GM19351 (cell line): ENCODE measurements around the gene LCE3A.
"Not testable (repeated sequence)": the region's sequence is repeated elsewhere in the genome, so short reads cannot be mapped to it uniquely, and the experiment has no call there.

Source experiments
- ATAC-seq: cut with Tn5 transposase; IDR thresholded peaks from one replicate; pipeline ENCODE4 v1.9.1; 2021; ENCODE audit warnings: mild to moderate bottlenecking, moderate library complexity; ENCODE audit not compliant: unreplicated experiment

Gene LCE3A

GRCh38 chr1:152622803-152623202 lies at the start of gene LCE3A:
Gene LCE3A (minus strand): TSS chr1:152623103. CDS start chr1:152623103, 0 bp downstream.
- ATAC-seq = no peak

- ATAC-seq = no peak
Measured at GRCh38 chr1:152667648-152668047, 44.7 kb upstream of the LCE3A start.

GRCh38 chr1:152666171-152666570 lies 43.3 kb upstream of the LCE3A start:
- ATAC-seq = not testable (repeated sequence)

- no peak for ATAC-seq
Measured at GRCh38 chr1:152663098-152663497, 40.2 kb upstream of the LCE3A start, which contains the start of gene LCE2D. Gene LCE2D (plus strand): TSS chr1:152663380. CDS start chr1:152664106, 726 bp downstream.

GRCh38 chr1:152658649-152659048 lies 35.7 kb upstream of the LCE3A start:
- no peak for ATAC-seq

- ATAC-seq = no peak
Measured at GRCh38 chr1:152657677-152658076, 34.8 kb upstream of the LCE3A start.

GRCh38 chr1:152656459-152656858 lies 33.6 kb upstream of the LCE3A start:
- no peak for ATAC-seq

GRCh38 chr1:152654110-152654509 lies 31.2 kb upstream of the LCE3A start:
- ATAC-seq = no peak

- no peak for ATAC-seq
Measured at GRCh38 chr1:152646656-152647055, 23.8 kb upstream of the LCE3A start.

- no peak for ATAC-seq
Measured at GRCh38 chr1:152645146-152645545, 22.2 kb upstream of the LCE3A start.

- no peak for ATAC-seq
Measured at GRCh38 chr1:152643945-152644344, 21.0 kb upstream of the LCE3A start.

GRCh38 chr1:152640351-152640750 lies 17.4 kb upstream of the LCE3A start:
- no peak for ATAC-seq

GRCh38 chr1:152630596-152630995 lies 7.7 kb upstream of the LCE3A start:
- no peak for ATAC-seq

GRCh38 chr1:152626744-152627143 lies 3.8 kb upstream of the LCE3A start:
- ATAC-seq = no peak

- no peak for ATAC-seq
Measured at GRCh38 chr1:152623203-152623844, 421 bp upstream of the LCE3A start.

- ATAC-seq = no peak
Measured at GRCh38 chr1:152621993-152622392, 910 bp downstream of the LCE3A start.

GRCh38 chr1:152613511-152613910 lies 9.4 kb downstream of the LCE3A start, which contains the start of gene LCE3B:
Gene LCE3B (plus strand): TSS chr1:152613811. CDS start chr1:152613811, 0 bp downstream.
- ATAC-seq = no peak

- ATAC-seq = no peak
Measured at GRCh38 chr1:152599934-152600333, 23.0 kb downstream of the LCE3A start, which contains the start of gene LCE3C. Gene LCE3C (plus strand): TSS chr1:152600234. CDS start chr1:152600732, 498 bp downstream.

GRCh38 chr1:152596986-152597385 lies 25.9 kb downstream of the LCE3A start:
- no peak for ATAC-seq

GRCh38 chr1:152585586-152585985 lies 37.3 kb downstream of the LCE3A start:
- ATAC-seq = no peak

GRCh38 chr1:152582647-152583046 lies 40.3 kb downstream of the LCE3A start:
- no peak for ATAC-seq

GRCh38 chr1:152580433-152580832 lies 42.5 kb downstream of the LCE3A start, which contains the start of gene LCE3D:
Gene LCE3D (minus strand): TSS chr1:152580516. CDS start chr1:152579936, 580 bp downstream.
- ATAC-seq = no peak

GRCh38 chr1:152579526-152579925 lies 43.4 kb downstream of the LCE3A start:
- not testable (repeated sequence) for ATAC-seq
